ENCODE results near the gene UGT1A8.

DNA sequence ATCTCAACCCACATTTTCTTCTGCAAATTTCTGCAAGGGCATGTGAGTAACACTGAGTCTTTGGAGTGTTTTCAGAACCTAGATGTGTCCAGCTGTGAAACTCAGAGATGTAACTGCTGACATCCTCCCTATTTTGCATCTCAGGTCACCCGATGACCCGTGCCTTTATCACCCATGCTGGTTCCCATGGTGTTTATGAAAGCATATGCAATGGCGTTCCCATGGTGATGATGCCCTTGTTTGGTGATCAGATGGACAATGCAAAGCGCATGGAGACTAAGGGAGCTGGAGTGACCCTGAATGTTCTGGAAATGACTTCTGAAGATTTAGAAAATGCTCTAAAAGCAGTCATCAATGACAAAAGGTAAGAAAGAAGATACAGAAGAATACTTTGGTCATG lies 150.6 kb downstream of the UGT1A8 start:
- TF ChIP-seq, protein P1, sequence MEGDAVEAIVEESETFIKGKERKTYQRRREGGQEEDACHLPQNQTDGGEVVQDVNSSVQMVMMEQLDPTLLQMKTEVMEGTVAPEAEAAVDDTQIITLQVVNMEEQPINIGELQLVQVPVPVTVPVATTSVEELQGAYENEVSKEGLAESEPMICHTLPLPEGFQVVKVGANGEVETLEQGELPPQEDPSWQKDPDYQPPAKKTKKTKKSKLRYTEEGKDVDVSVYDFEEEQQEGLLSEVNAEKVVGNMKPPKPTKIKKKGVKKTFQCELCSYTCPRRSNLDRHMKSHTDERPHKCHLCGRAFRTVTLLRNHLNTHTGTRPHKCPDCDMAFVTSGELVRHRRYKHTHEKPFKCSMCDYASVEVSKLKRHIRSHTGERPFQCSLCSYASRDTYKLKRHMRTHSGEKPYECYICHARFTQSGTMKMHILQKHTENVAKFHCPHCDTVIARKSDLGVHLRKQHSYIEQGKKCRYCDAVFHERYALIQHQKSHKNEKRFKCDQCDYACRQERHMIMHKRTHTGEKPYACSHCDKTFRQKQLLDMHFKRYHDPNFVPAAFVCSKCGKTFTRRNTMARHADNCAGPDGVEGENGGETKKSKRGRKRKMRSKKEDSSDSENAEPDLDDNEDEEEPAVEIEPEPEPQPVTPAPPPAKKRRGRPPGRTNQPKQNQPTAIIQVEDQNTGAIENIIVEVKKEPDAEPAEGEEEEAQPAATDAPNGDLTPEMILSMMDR (IDR thresholded peaks at IDR 0.05; ENCODE audit: extremely low read depth in 1 of 2, insufficient read depth in 1 of 2, low read depth in 1 of 2, low read length in 2 of 2), result no peak
- TF ChIP-seq POLR2AphosphoS5 (IDR thresholded peaks at IDR 0.05; ENCODE audit: insufficient read depth, low read depth, low read length) (no peak), JUN (IDR thresholded peaks at IDR 0.05; ENCODE audit: borderline replicate concordance, insufficient read depth, insufficient read length, low read depth) (no peak), EZH2 (IDR thresholded peaks at IDR 0.05; ENCODE audit: borderline replicate concordance, low read depth, low read length, severe bottlenecking) (no peak), FOS (IDR thresholded peaks at IDR 0.05; ENCODE audit: borderline replicate concordance, insufficient read depth, low read length) (no peak), GATA2 (IDR thresholded peaks at IDR 0.05; ENCODE audit: insufficient read depth, insufficient read length, low read depth, low read length) (no peak), POLR2A (IDR thresholded peaks at IDR 0.05; ENCODE audit: low read depth, low read length) (no peak), MYC (IDR thresholded peaks at IDR 0.05; ENCODE audit: low read depth, low read length) (no peak)
- TF ChIP-seq, protein P2, sequence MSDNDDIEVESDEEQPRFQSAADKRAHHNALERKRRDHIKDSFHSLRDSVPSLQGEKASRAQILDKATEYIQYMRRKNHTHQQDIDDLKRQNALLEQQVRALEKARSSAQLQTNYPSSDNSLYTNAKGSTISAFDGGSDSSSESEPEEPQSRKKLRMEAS (IDR thresholded peaks at IDR 0.05; ENCODE audit: insufficient read depth, insufficient read length), result no peak

Measured in endothelial cell of umbilical vein (primary cell).